Kidney epithelial cell (primary cell): ENCODE measurements around the gene SOCS2. TPM values are rescaled to one million over a fixed set of nuclear protein-coding genes. Genes with fewer than 3 reads are reported as not detected.

ENCODE experiments used
- DNase-seq: peaks from one replicate; pipeline ENCODE4 v3.0.0-alpha.2; 2010; ENCODE audit warnings: low read depth
- H3K27me3 ChIP-seq: 2 replicates; pipeline ENCODE4 v1.6.0; 2011; ENCODE audit warnings: low read length; ENCODE audit not compliant: control insufficient read depth, insufficient read depth
- H3K36me3 ChIP-seq: 2 replicates; pipeline ENCODE4 v1.5.1; 2011; ENCODE audit warnings: low read length; ENCODE audit not compliant: control insufficient read depth, insufficient read depth
- H3K4me3 ChIP-seq: 2 replicates; pipeline ENCODE4 v1.5.1; 2011; ENCODE audit warnings: low read depth, mild to moderate bottlenecking, control low read depth, low read length
- total RNA-seq: library from RNA; depleted of rRNA; stranded (reverse); fragments of >200 nt; gene quantifications from 2 replicates; pipeline ENCODE4 v1.2.3, GENCODE V29; 2015
- TF ChIP-seq, protein P1 (sequence below): IDR thresholded peaks from 2 replicates; pipeline ENCODE4 v1.5.1; 2011; ENCODE audit warnings: mild to moderate bottlenecking, moderate library complexity, low read length, control low read depth, inconsistent platforms; ENCODE audit not compliant: insufficient read depth, poor library complexity, severe bottlenecking

SOCS2 gene
- total RNA-seq, 1 donor from 2014 or later, result 33.8 TPM

DNA sequence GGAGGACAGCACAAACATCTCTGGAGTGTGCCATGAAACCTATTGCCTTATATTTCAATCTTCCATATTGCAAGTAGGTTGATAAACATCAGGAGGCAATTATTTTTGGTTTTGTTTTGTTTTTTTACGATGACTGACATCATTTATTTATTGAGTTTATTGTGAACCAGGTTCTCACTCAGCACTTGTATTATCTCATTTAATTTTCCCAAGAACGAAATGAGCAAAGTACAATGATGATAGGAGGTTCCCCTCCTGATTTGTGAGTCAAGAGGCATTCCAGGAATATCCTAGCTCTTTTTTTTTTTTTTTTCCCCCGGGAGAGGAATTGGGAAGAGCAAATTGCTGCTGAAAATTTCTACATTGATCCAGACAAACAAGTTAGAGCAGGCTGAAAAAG lies 4.7 kb downstream of the SOCS2 start:
- Histone ChIP-seq H3K36me3 (no peaks in the 10 kb centered on the region), H3K4me3 (no peak overlapping the region), H3K27me3 (peaks cover 10% of the 10 kb centered on the region)
- TF ChIP-seq, protein P1, sequence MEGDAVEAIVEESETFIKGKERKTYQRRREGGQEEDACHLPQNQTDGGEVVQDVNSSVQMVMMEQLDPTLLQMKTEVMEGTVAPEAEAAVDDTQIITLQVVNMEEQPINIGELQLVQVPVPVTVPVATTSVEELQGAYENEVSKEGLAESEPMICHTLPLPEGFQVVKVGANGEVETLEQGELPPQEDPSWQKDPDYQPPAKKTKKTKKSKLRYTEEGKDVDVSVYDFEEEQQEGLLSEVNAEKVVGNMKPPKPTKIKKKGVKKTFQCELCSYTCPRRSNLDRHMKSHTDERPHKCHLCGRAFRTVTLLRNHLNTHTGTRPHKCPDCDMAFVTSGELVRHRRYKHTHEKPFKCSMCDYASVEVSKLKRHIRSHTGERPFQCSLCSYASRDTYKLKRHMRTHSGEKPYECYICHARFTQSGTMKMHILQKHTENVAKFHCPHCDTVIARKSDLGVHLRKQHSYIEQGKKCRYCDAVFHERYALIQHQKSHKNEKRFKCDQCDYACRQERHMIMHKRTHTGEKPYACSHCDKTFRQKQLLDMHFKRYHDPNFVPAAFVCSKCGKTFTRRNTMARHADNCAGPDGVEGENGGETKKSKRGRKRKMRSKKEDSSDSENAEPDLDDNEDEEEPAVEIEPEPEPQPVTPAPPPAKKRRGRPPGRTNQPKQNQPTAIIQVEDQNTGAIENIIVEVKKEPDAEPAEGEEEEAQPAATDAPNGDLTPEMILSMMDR, result no peak
- no peak for DNase-seq

DNA sequence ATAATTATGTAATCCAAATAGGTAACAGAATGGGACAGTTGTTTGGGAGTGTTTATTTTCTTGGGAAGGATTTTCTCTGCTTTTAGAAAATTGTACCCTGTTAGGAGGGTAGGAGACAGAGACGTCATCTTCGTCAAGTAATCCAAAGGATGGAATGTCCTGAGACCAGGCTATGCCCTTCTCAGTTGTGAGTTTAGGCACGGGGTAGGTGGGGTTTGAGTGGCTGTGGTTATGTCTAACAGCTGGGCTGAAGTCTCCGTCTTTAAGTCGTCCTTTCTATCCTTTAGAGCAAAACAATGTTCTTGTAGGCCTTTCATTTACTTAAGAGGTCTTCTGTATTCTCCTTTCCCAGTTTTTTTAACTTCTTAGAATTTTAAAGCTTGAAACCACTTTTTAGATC lies 5.7 kb downstream of the SOCS2 start:
- TF ChIP-seq, protein P1, result no peak

DNA sequence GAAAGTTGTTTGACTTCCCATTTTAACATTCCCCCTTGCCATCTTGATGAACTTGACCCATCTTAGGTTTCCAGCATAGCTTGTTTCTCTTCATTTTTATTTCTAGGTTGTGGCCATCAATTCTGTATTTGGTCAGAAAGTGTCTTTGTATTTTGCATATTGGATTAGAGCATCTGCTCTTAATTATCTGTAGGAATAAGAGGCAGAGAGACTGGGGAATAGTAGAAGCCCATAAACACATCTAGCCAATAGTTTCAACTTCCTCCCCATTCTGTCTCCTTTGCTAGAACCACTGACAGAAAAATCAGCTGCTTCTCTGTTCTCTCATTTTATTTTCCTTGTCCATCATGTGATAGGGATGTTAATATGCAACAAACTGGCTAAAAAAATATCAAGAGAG lies 8.2 kb downstream of the SOCS2 start:
- no peak for DNase-seq
- Histone ChIP-seq H3K4me3 (no peak overlapping the region), H3K27me3 (no peaks in the 10 kb centered on the region), H3K36me3 (no peaks in the 10 kb centered on the region)
- TF ChIP-seq, protein P1, result no peak

More for the DNA sequence above, 5.7 kb downstream of the SOCS2 start:
- Histone ChIP-seq H3K36me3 (no peaks in the 10 kb centered on the region), H3K27me3 (peaks cover 3% of the 10 kb centered on the region), H3K4me3 (no peak overlapping the region)
- DNase-seq, result no peak

DNA sequence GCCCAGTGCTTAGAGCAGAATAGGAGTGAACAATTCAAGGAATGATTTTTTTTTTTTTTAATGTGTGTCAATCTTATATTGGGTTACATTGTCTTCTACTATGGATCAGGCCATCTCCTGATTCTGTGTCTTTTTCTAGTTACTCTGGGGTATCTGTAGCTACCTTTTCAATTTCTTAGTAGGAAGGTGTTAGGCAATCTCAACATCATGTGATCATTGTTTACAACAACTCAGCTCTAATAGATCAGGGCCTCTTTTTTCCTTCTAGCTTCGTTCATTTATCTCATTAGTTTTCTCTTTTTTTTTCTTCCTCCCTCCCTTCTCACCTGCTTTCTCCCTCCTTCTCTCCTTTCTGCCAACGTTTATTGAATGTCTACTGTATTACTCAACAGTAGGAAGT lies 8.9 kb downstream of the SOCS2 start:
- no peaks in the 10 kb centered on the region for H3K27me3 ChIP-seq
- TF ChIP-seq, protein P1, result no peak
- DNase-seq, result no peak
- no peaks in the 10 kb centered on the region for H3K36me3 ChIP-seq
- H3K4me3 ChIP-seq, result no peak overlapping the region

DNA sequence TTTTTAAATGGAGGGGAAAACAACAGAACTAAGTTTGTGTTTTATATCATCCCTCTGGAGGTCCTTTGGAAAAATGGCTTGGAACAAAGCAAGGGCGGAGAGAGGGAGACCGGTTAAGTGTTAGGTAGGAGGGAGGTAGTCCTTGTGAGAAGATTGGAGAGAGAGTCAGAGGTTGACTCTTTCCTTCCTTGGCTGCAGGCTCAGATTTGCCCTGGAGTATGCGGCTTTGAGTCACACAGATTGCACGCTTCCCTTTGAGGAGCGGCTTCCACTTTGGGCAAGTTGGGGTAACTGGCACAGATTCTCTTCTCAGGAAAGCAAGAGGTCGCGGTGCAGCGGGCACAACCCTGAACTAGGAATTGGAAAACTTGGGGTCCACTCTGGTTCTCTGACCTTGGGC lies 9.9 kb downstream of the SOCS2 start:
- no peaks in the 10 kb centered on the region for H3K27me3 ChIP-seq
- no peak for DNase-seq

DNA sequence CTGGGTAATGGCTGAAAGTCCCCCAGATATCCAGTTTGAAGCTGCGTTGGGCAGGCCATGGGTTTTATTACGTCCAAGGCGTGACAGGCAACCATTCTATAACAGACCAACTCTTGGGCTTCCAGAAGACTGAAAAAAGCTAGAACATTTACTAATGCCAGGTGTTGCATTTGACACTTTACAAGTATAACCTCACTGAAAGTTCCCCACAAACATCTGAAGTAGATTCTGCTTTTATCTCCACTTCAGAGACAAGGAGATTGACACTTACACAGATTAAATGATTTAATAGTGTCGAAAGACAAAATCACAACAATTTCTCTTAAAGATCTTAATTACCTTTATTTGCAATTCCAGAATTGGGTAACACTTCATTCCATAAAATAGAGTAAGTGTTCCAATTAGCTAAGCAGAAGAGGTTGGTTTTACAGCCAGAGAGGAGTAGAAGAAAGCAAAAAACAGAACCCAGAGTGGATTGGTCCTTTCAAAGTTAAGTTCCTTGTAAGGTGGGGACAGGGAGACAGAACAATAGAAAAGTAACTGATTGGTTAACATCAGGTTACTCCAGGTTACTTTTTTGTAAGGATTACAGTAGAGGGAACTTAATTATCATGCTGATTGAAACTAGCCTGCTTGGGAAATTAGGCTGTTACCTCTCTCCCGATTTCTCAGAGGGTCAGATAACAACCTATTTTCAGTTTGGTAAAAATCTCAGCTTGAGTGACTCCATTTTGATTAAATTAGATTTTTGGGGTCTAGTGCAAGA lies 11.3 kb downstream of the SOCS2 start:
- DNase-seq, result no peak
- no peaks in the 10 kb centered on the region for H3K27me3 ChIP-seq
- TF ChIP-seq, protein P1, result no peak
- H3K4me3 ChIP-seq, result no peak overlapping the region
- no peaks in the 10 kb centered on the region for H3K36me3 ChIP-seq

More for the DNA sequence above, 9.9 kb downstream of the SOCS2 start:
- Histone ChIP-seq H3K36me3 (no peaks in the 10 kb centered on the region), H3K4me3 (no peak overlapping the region)
- TF ChIP-seq, protein P1, result no peak
